GM21825 (cell line): Measurements from ENCODE around the gene ALOX5.
"Not testable (repeated sequence)": the region's sequence is repeated elsewhere in the genome, so short reads cannot be mapped to it uniquely, and the experiment has no call there.

Experiments used
- ATAC-seq: cut with Tn5 transposase; IDR thresholded peaks from one replicate; pipeline ENCODE4 v1.9.1; 2021; ENCODE audit warnings: mild to moderate bottlenecking, moderate library complexity; ENCODE audit not compliant: unreplicated experiment

ALOX5 gene

DNA sequence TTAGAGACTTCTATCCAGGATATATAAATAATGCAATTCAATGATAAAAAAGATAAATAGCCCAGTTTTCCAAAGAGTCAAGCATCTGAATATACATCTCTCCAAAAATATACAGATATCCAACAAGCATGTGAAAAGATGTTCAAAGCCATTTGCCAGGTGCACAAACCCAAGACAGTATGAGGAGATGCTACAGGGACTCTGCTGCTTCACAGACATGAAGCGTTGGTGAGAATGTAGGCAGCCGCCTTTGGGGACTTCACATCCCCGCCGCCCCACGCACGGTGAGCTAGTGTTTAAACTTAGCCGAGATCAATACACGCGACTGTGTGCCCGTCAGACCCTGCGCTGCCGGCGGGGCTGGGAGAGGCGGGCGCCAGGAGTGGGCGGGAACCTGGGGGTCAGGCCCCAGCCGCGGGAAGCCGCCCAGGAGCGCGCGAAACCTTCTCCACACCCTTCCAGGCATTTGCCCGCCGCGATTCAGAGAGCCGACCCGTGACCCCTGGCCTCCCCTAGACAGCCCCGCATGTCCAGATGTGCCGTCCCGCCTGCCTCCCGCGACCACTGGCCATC is 927 bp upstream of the ALOX5 start:
- peak; percentile 38 for ATAC-seq

- peak; percentile 21 for ATAC-seq
Observed at GRCh38 chr10:45374350-45375052, 485 bp downstream of the ALOX5 start.

DNA sequence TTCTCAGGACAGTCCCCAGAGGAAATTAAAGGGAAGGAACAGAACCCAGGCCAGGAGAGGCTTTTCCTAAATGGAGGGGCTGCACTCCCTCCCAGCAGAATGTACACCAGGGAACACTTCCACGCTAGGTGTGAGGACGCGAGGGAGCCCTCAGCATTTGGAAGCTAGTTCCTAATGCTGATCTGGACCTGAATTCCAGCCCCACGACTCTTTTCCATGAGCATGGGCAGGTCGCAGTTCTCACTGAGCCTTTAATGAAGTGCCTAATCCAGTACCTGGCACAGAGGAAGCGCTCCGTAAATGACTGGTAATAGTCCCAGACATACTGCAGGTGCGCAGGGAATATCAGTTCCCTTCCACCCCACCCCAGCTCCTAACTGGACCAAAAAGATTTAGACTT is 1.1 kb downstream of the ALOX5 start:
- ATAC-seq, result no peak

GRCh38 chr10:45375716-45376231 is 1.8 kb downstream of the ALOX5 start:
- no peak for ATAC-seq

DNA sequence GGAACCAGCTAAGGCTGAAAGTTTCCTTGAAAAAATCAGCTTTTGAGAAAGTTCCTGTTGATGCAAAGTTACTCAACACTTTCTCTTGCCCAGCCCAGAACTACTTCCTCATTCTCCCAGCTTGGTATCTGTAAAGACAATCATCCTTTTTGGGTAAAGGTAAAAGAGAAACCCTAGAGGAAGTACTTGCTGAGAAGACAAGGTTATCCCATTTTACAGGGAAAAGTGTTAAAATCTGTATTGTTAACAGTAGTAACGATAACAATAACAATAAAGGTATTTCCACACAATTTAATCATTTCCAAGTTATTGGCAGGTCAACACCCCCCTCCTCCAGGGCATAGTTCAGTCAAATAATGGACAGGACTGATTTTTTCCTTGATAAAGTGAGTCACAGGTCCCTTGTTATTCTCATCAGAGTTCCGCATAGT is 2.4 kb downstream of the ALOX5 start:
- no peak for ATAC-seq

- no peak for ATAC-seq
Observed at GRCh38 chr10:45377321-45377720, 3.3 kb downstream of the ALOX5 start.

- ATAC-seq, result no peak
Observed at GRCh38 chr10:45377858-45378257, 3.8 kb downstream of the ALOX5 start.

- no peak for ATAC-seq
Observed at GRCh38 chr10:45378914-45379726, 5.1 kb downstream of the ALOX5 start.

- ATAC-seq, result no peak
Observed at GRCh38 chr10:45379891-45380540, 6.0 kb downstream of the ALOX5 start.

DNA sequence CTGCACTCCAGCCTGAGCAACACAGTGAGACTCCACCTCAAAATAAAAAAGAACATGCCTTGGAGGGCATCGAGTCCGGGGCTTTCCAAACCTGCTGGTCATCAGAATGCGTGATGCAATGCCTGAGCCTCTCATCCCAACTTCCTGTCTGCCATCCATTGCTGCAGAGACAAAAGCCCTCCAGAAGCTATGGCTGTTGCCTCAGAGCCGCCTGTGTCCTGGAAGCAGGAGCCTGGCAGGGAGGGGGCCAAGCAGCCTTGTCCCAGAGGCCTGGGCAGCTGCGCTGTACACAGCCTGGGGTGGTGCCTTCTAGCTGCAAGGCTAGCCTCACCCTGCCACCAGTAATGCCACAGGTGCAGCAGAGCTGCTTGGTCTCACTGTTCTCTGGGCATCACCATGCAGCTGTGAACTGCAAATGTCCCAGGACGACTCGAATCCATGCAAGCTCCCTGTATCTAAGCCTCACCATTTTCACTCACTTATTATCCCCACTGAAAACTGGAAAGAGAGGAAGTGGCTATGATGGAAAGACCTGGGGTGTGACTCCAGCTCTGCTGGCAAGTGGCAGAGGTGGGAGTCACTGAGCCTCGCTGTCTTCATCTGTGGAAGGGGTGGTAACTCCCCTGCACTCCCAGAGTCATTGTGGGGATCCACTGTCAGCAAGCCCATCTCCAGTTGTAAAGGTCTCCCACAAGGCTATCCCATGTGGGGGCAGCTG is 7.0 kb downstream of the ALOX5 start:
- ATAC-seq, result no peak

DNA sequence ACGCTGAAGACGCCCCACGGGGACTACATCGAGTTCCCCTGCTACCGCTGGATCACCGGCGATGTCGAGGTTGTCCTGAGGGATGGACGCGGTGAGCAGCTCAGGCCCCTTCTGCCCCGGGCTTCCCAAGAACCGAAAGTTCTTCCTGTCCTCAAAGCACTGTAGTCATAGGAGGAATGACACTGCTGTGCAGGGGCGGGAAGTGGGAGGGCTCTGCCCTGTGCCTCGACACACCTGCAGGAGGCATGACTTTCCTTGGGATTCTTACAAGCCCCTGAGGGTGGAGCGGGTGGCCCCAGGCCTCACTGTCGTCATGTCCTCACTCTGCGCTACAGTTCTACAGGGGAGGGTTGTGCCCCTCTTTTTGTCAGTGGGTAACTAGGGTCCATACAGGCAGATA is 8.6 kb downstream of the ALOX5 start:
- no peak for ATAC-seq

- no peak for ATAC-seq
Observed at GRCh38 chr10:45383682-45384330, 9.8 kb downstream of the ALOX5 start.

DNA sequence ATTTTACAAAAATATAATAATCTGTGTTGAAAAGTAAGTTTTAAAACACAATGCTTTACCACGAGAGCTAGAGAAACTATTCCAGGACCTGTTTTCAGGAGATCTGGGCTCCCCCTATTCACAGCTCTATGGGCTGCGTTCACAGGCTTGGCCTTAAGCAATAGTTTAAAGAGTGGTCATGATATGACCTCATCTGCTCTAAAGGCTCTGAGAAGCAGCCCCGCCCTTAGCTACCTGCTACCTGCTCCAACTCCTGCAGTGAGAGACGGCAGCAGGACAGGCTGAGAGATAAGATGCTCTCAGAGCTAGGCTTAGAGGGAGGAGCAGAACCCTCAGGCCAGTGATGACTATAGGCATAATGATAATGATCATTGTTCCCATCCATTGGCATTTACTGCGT is 12.6 kb downstream of the ALOX5 start:
- no peak for ATAC-seq

DNA sequence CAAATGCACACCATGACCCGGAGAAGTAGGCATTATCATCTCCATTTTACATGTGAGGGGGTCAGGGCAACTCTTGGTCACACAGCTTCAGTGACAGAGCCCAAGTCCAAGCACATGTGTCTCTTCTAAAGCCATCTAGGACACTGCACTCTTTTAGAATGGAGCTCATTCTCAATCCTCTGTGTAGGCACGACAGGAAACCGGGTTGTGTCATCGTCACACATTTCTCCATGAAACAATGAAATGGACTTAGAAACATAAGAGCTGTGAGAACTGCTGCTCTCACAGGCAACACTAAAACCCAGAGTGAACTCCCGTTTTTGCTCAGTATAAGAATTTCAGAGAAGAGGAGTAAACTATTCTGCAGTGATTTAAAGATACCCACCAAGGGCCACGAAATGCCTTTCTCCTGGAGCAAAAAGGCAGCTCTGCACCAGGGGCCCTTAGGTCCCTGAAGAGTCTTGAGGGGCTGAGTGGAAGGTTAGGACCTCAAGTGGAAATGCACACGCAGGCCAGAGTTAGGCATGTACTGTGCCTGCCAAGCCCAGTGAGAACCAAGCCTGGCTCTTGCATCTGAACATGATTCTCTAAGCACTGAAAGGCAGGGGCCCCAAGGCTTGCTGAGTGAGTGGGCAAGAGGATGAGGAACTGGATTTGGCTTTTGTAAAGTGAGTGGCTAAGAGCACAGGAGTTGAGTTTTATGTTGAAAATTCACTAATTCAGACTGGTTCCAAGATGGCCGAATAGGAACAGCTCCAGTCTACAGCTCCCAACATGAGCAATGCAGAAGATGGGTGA is 13.3 kb downstream of the ALOX5 start:
- no peak for ATAC-seq

GRCh38 chr10:45389671-45390070 is 15.7 kb downstream of the ALOX5 start:
- not testable (repeated sequence) for ATAC-seq

- ATAC-seq, result not testable (repeated sequence)
Observed at GRCh38 chr10:45391636-45392035, 17.6 kb downstream of the ALOX5 start.

DNA sequence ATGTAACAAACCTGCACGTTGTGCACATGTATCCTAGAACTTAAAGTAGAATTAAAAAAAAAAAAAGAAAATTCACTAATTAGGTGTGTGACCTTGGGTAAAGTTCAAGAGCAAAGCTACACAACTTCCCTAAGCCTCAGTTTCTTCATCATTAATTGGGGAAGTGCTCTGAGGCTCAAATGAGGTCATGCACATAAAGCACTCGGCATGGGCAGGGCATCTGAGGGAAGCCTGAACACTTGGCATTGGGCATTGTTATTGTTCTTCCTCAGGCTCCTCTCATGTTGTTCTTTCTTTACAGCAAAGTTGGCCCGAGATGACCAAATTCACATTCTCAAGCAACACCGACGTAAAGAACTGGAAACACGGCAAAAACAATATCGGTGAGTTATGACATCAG is 21.5 kb downstream of the ALOX5 start:
- ATAC-seq, result no peak

- ATAC-seq, result no peak
Observed at GRCh38 chr10:45398595-45398994, 24.6 kb downstream of the ALOX5 start.

DNA sequence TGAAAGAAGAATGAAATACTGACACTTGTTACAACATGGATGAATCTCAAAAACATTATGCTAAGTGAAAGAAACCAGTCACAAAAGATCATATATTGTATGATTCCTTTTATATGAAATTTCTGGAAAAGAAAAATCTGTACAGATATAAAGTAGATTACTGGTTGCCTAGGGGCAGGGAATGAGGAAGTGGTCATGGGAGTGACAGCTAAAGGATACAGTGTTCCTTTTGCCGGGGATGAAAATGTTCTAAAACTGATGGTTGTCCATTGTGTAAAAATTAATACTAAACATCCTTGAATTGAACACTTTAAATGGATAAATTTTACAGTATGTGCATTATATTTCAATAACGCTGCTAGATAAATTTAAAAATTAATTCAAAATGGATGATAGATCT is 25.1 kb downstream of the ALOX5 start:
- ATAC-seq, result no peak
